Measurements from ENCODE around the gene SLC5A9. TPM values are rescaled to one million over a fixed set of nuclear protein-coding genes. Genes with fewer than 3 reads are reported as not detected.
A peak's percentile ranks its signal among the peaks of the same experiment; 100 is the strongest.

SLC5A9 gene
- total and polyA plus RNA-seq, 8 donors: 0.28 to 1.8 (median 0.92) TPM; not detected in 3

GRCh38 chr1:48202030-48202752, 20.3 kb upstream of the SLC5A9 start:
- peak; percentile 74 to 90 for DNase-seq
- no peaks in the 10 kb centered on the region for H3K9me3 ChIP-seq
- no peaks in the 10 kb centered on the region for H3K27me3 ChIP-seq
- H3K27ac ChIP-seq: no peak overlapping the region
- peaks cover 0 to 4% (median 0%) of the 10 kb centered on the region in 4 donors for H3K4me1 ChIP-seq
- WGBS, 5 donors: 10 to 16% (median 14%) methylated on average over 7 of the region's 7 CpGs
- intact Hi-C loops (cut with DNase I; ENCODE audit: low total_unique reads): no loop called here
- TF ChIP-seq EP300 (IDR thresholded peaks at IDR 0.05) (no peak), POLR2AphosphoS5 (IDR thresholded peaks at IDR 0.05) (peak in 1 of 3 donors; percentile 49), POLR2A (IDR thresholded peaks at IDR 0.05) (no peak), CTCF (IDR thresholded peaks at IDR 0.05) (peak in 5 of 7 experiments; percentile 75 to 89 (median 79))
- no peak overlapping the region for H3K4me3 ChIP-seq
- no peaks in the 10 kb centered on the region for H3K36me3 ChIP-seq

DNA sequence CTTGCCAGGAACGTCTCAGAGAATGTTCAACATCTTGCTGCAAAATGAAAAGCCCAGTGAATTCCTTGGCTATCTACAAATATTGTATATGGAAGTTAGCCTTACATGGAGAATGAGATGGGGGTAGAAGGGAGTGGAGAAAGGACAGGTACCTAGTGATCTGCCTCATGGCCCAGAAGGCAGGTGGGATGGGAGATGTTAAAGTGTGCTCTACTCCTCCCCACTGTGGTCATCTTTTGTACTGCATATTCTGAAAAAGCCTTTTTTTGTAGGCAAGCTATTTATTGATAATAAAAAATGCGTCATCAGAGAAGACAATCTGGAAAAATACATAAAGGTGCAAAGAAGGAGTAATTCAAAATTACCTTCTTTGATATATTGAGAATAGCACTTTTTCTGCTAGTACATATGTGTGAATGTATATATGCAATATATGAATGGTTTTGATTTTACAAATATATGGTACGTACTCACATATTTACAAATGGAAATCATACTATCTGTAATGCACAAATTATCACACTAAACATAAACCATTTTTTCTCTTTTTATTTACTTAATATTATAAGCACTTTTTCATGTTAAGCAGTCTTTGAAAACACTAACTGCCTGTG, 19.1 kb upstream of the SLC5A9 start:
- Histone ChIP-seq H3K9me3 (no peaks in the 10 kb centered on the region), H3K4me3 (no peak overlapping the region), H3K36me3 (no peaks in the 10 kb centered on the region), H3K27me3 (no peaks in the 10 kb centered on the region), H3K4me1 (peaks cover 0 to 4% (median 0%) of the 10 kb centered on the region in 4 donors), H3K27ac (no peak overlapping the region)
- peak in 1 of 2 donors; percentile 63 for DNase-seq
- WGBS, 5 donors: 52 to 70% (median 56%) methylated on average over 3 of the region's 3 CpGs
- intact Hi-C loops (cut with DNase I; ENCODE audit: low total_unique reads): no loop called here
- TF ChIP-seq CTCF (IDR thresholded peaks at IDR 0.05): peak in 5 of 7 experiments; percentile 27 to 66 (median 46)
- no peak for TF ChIP-seq EP300 (IDR thresholded peaks at IDR 0.05)
- no peak for TF ChIP-seq POLR2AphosphoS5 (IDR thresholded peaks at IDR 0.05)
- TF ChIP-seq POLR2A (IDR thresholded peaks at IDR 0.05): no peak

DNA sequence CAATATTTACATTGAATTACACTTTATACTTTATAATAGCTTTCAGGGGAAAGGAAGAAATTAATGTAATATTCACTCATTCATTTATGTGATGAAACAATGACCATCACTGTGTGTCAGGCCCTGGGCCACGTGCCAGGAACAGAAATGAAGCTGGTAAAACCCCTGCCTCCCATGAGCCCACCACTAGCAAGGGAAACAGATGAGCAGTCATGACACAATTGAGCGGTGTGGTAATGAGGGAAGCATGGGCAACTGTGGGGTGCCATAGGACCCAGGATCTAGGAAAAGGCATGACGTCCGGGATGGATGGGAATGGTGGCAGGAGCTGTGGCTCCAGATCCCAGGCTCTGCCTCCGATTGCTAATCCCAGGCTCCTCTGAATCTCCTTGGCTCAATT, 17.0 kb upstream of the SLC5A9 start:
- no peak overlapping the region for H3K4me3 ChIP-seq
- no peak overlapping the region for H3K27ac ChIP-seq
- intact Hi-C loops (cut with DNase I; ENCODE audit: low total_unique reads): no loop called here
- H3K36me3 ChIP-seq: no peaks in the 10 kb centered on the region
- 82 to 90% (median 87%) methylated on average over 4 to 5 of the region's 5 CpGs for WGBS, 5 donors
- DNase-seq: no peak
- no peaks in the 10 kb centered on the region for H3K9me3 ChIP-seq
- peaks cover 0 to 4% (median 0%) of the 10 kb centered on the region in 4 donors for H3K4me1 ChIP-seq
- TF ChIP-seq EP300 (IDR thresholded peaks at IDR 0.05): no peak
- no peak for TF ChIP-seq POLR2A (IDR thresholded peaks at IDR 0.05)
- TF ChIP-seq CTCF (IDR thresholded peaks at IDR 0.05): no peak
- H3K27me3 ChIP-seq: no peaks in the 10 kb centered on the region

DNA sequence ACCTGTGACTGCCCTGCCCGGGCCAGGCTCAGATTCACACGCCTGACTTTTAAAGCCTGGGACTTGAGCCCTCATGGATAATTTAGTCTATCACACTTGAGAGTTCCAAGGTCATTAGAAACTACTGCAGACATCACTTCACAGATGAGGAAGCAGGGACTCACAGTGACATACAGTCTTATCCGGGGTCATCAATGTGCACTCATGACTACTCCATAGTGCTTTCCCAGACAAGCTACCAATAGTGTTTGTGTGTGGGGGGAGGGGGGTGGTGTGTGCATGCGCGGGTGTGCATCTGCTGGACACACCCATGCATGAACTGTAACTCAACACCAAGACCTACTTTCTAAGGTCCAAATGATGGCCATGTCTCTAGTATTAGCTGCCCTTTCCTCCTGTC, 16.1 kb upstream of the SLC5A9 start:
- peaks cover 0 to 4% (median 0%) of the 10 kb centered on the region in 4 donors for H3K4me1 ChIP-seq
- H3K27me3 ChIP-seq: no peaks in the 10 kb centered on the region
- H3K36me3 ChIP-seq: no peaks in the 10 kb centered on the region
- no peak overlapping the region for H3K4me3 ChIP-seq
- no peak for TF ChIP-seq POLR2AphosphoS5 (IDR thresholded peaks at IDR 0.05)
- TF ChIP-seq POLR2A (IDR thresholded peaks at IDR 0.05): no peak
- no peak for TF ChIP-seq EP300 (IDR thresholded peaks at IDR 0.05)
- no peak for TF ChIP-seq CTCF (IDR thresholded peaks at IDR 0.05)
- H3K9me3 ChIP-seq: no peaks in the 10 kb centered on the region
- no peak overlapping the region for H3K27ac ChIP-seq
- no peak for DNase-seq
- WGBS, 5 donors: 68 to 80% (median 71%) methylated on average over 5 of the region's 5 CpGs
- intact Hi-C loops (cut with DNase I; ENCODE audit: low total_unique reads): no loop called here
